D721Med (cell line): Measurements from ENCODE around the gene TNFAIP8L3.

Experiments
- DNase-seq: peaks from one replicate; pipeline ENCODE4 v3.0.0; 2011; ENCODE audit warnings: low spot score; ENCODE audit not compliant: insufficient read length
- FAIRE-seq: peaks from 2 replicates; lab custom pipeline; 2011; peaks lifted over from hg19 to GRCh38; lab: Jason Lieb, UNC
- TF ChIP-seq, protein P1 (sequence below): IDR thresholded peaks from 2 replicates; pipeline ENCODE4 v1.5.1; 2012; ENCODE audit warnings: mild to moderate bottlenecking, control low read depth; ENCODE audit not compliant: insufficient read depth; ENCODE audit errors: missing control alignments

Gene TNFAIP8L3

DNA sequence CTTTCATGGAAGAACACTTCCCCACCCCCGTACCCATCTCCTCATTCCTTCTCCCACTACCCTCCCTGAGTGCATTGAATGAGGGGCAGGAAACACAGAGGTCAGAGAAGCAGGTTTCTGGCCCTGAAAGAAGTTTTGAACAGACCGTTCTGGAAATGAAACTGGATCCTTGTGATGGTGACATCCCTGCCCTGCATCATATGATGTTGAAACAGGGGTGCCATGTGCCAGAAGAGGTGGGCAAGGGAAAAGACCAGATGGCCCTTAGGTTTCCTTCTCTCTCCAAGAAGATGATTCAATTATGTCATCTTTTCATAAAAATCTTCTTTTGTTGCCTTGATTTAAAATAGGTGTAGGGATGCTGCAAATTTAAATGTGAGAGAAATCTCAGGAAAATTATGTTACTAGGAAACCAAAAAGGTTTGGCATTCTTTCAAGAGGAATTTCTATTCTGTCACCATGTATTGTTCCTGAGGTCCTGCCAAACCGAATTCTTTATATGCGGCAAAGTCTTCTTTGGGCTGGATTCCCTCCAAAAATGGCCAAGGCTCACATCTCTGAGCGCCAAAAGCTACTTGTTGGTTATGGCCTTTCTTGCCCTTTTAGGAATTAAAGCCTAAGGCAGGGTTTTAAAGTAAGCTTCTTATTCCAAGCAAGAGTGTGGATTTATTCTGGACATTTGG lies 19.9 kb upstream of the TNFAIP8L3 start:
- DNase-seq (no peak), FAIRE-seq (no peak)
- TF ChIP-seq, protein P1, sequence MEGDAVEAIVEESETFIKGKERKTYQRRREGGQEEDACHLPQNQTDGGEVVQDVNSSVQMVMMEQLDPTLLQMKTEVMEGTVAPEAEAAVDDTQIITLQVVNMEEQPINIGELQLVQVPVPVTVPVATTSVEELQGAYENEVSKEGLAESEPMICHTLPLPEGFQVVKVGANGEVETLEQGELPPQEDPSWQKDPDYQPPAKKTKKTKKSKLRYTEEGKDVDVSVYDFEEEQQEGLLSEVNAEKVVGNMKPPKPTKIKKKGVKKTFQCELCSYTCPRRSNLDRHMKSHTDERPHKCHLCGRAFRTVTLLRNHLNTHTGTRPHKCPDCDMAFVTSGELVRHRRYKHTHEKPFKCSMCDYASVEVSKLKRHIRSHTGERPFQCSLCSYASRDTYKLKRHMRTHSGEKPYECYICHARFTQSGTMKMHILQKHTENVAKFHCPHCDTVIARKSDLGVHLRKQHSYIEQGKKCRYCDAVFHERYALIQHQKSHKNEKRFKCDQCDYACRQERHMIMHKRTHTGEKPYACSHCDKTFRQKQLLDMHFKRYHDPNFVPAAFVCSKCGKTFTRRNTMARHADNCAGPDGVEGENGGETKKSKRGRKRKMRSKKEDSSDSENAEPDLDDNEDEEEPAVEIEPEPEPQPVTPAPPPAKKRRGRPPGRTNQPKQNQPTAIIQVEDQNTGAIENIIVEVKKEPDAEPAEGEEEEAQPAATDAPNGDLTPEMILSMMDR = no peak

GRCh38 chr15:51112078-51112477 lies 17.4 kb upstream of the TNFAIP8L3 start:
- FAIRE-seq (no peak), DNase-seq (no peak)
- TF ChIP-seq, protein P1 = no peak

GRCh38 chr15:51111061-51111460 lies 16.4 kb upstream of the TNFAIP8L3 start:
- TF ChIP-seq, protein P1 = no peak
- FAIRE-seq (no peak), DNase-seq (no peak)

DNA sequence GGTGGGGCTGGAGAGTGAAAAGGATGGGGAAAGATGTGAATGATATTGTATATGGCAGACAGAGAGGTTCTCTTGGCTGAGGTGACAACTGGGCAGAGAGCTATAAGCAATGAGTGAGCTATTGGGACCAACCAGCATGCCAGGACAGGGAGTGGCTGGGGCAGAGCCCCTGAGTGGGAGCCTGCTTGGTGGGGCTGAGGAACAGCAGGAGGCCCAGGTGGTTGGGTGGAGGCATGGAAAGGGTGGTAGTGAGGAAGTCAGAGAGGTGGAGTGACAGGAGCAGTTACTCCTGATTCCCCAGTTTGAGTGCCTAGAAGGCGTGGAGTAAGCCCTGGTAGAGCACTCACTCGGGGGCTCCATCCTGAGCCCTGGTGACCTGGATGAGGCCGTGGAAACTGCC lies 15.5 kb upstream of the TNFAIP8L3 start:
- FAIRE-seq (no peak), DNase-seq (no peak)
- TF ChIP-seq, protein P1 = no peak

DNA sequence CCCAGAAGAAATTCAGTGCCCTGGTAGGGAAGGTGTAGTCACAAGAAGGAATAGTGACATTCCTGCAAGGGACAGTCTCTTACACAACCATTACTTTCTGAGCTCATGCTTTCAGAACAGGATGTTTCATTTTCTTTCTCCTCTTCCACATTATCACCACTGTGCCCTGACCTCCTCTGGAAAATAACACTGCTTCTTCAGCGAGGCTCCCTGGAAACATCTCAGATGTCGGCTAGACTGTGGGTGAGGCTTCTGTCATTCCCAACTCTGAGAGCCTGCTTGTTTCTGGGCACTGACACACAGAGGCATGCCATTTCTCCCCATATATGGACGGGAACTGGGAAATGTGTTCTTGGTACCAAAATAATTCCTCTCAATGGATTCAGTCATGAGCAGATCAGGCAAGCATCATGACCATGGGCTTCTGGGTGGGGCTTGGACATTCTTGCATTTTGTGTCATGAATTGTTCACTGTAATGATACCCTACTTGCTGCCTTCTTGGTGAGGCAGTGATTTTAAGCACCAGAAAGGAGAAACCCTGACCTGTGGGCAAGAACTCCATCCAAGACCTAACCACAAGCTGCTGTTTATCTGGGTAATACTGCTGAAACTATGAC lies 14.3 kb upstream of the TNFAIP8L3 start:
- DNase-seq (no peak), FAIRE-seq (no peak)

GRCh38 chr15:51107612-51108011 lies 12.9 kb upstream of the TNFAIP8L3 start:
- FAIRE-seq (no peak), DNase-seq (no peak)
- TF ChIP-seq, protein P1 = no peak

More for the DNA sequence above, 14.3 kb upstream of the TNFAIP8L3 start:
- TF ChIP-seq, protein P1 = no peak

GRCh38 chr15:51106481-51106880 lies 11.8 kb upstream of the TNFAIP8L3 start:
- TF ChIP-seq, protein P1 = no peak
- DNase-seq = no peak
- FAIRE-seq = no peak
